HepG2 (cell line): ENCODE data around the gene RNASE11. TPM values are rescaled to one million over a fixed set of nuclear protein-coding genes. Genes with fewer than 3 reads are reported as not detected.

Experiments
- ATAC-seq: fragments of 200-7000 bp; cut with Tn5 transposase; 3 replicates; pipeline ENCODE4 v1.9.1; 2020; ENCODE audit warnings: mild to moderate bottlenecking, moderate library complexity
- BruUV-seq: library from RNA; stranded (reverse); fragments of 400-500 nt; replicated peaks from 2 replicates; lab custom pipeline; 2021; lab: Mats Ljungman, UMichigan
- CTCF ChIA-PET: fragments of 300-600 bp; formaldehyde crosslinking; extraction: SDS; loops from one replicate; lab custom pipeline; 2021; ENCODE audit warnings: low total read pairs, inconsistent platforms, low intra/inter-chr PET ratio; lab: Yijun Ruan, JAX
- POLR2A ChIA-PET: fragments of 350-600 bp; sonication (Branson Sonifier 250); formaldehyde crosslinking; loops from one replicate; lab custom pipeline; 2020; ENCODE audit warnings: antibody characterized with exemption, inconsistent platforms; lab: Yijun Ruan, JAX
- DNase-seq: peaks from one replicate; pipeline ENCODE4 v3.0.0-alpha.2; 2015; ENCODE audit warnings: low spot score
- FAIRE-seq: peaks from 3 replicates; lab custom pipeline; 2011; peaks lifted over from hg19 to GRCh38; lab: Jason Lieb, UNC
- H2AFZ ChIP-seq: one replicate; pipeline ENCODE4 v1.6.1; 2011; ENCODE audit warnings: low read length, inconsistent platforms
- H3K27ac ChIP-seq: fragments of 300-600 bp; 3 replicates; pipeline ENCODE4 v1.8.0; 2011; ENCODE audit warnings: mixed run types, mild to moderate bottlenecking, mixed read lengths, low read length, inconsistent platforms; ENCODE audit not compliant: insufficient read depth; ENCODE audit errors: extremely low read length
- H3K27me3 ChIP-seq, 2 experiments: fragments of 200-600 bp in 1 of 2; 2 replicates in 1 of 2; 3 replicates in 1 of 2; pipeline versions ENCODE4 v1.6.0 to v1.8.0; 2011; ENCODE audit warnings: low read length in 2 of 2, mild to moderate bottlenecking in 2 of 2, moderate library complexity in 2 of 2, inconsistent platforms in 1 of 2; ENCODE audit not compliant: insufficient read depth in 2 of 2, control insufficient read depth in 1 of 2
- H3K36me3 ChIP-seq, 2 experiments: fragments of 200-600 bp in 1 of 2; replicated peaks in 1 of 2; 2 replicates in 1 of 2; 3 replicates in 1 of 2; pipeline versions ENCODE4 v1.5.1 to v1.8.0; 2011; ENCODE audit warnings: low read length in 2 of 2, inconsistent platforms in 1 of 2; ENCODE audit not compliant: insufficient read depth in 2 of 2, control insufficient read depth in 1 of 2
- H3K4me1 ChIP-seq: 2 replicates; pipeline ENCODE4 v1.5.1; 2012; ENCODE audit warnings: low read length, inconsistent platforms; ENCODE audit not compliant: insufficient read depth
- H3K4me2 ChIP-seq: 2 replicates; pipeline ENCODE4 v1.6.0; 2011; ENCODE audit warnings: low read depth, low read length, inconsistent platforms
- H3K4me3 ChIP-seq, 3 experiments: fragments of 200-600 bp in 1 of 3; sonication (generic), shearing (Covaris generic) in 1 of 3; replicated peaks in 1 of 3; 2 replicates each; pipeline ENCODE4 v1.5.1; 2011 to 2016; ENCODE audit warnings: low read length in 3 of 3, inconsistent platforms in 2 of 3, low read depth in 2 of 3, mild to moderate bottlenecking in 2 of 3, control low read depth in 1 of 3, mixed read lengths in 1 of 3; ENCODE audit not compliant: insufficient read depth in 1 of 3
- H3K79me2 ChIP-seq: one replicate; pipeline ENCODE4 v1.6.1; 2011; ENCODE audit warnings: low read length, inconsistent platforms; ENCODE audit not compliant: insufficient read depth
- H3K9ac ChIP-seq: 2 replicates; pipeline ENCODE4 v1.6.0; 2011; ENCODE audit warnings: mild to moderate bottlenecking, low read depth, low read length, inconsistent platforms; ENCODE audit not compliant: insufficient read depth
- H3K9me3 ChIP-seq: 2 replicates; pipeline ENCODE4 v1.5.1; 2012; ENCODE audit warnings: mild to moderate bottlenecking, low read length
- H4K20me1 ChIP-seq: 2 replicates; pipeline ENCODE4 v1.6.0; 2011; ENCODE audit warnings: inconsistent platforms, mild to moderate bottlenecking, low read length, moderate library complexity; ENCODE audit not compliant: insufficient read depth
- GLI4 ChIP-seq: sonication (generic); formaldehyde crosslinking; IDR thresholded peaks from 2 replicates; pipeline ENCODE4 v1.5.1; 2020; ENCODE audit warnings: missing genetic modification reagents, mild to moderate bottlenecking, moderate library complexity, borderline replicate concordance
- GTF3A ChIP-seq: sonication (generic); formaldehyde crosslinking; conservative IDR thresholded peaks from 2 replicates; pipeline ENCODE4 v1.4.0; 2020; ENCODE audit warnings: mild to moderate bottlenecking, missing genetic modification reagents
- KLF16 ChIP-seq, 2 experiments: sonication (generic) in 1 of 2; formaldehyde crosslinking in 1 of 2; IDR thresholded peaks; 2 replicates each; pipeline versions ENCODE4 v1.6.1 to v1.8.0; 2016 to 2023; ENCODE audit warnings: missing genetic modification reagents in 2 of 2, missing compliant biosample characterization in 1 of 2
- MTA3 ChIP-seq: sonication (generic); formaldehyde crosslinking; IDR thresholded peaks from 2 replicates; pipeline ENCODE4 v1.4.0; 2020; ENCODE audit warnings: missing genetic modification reagents
- MTF1 ChIP-seq: sonication (generic); formaldehyde crosslinking; IDR thresholded peaks from 2 replicates; pipeline ENCODE4 v1.5.0; 2020; ENCODE audit warnings: missing genetic modification reagents
- NR2F1 ChIP-seq, 2 experiments: fragments of 450-650 bp in 1 of 2; formaldehyde crosslinking in 1 of 2; IDR thresholded peaks; 2 replicates each; pipeline versions ENCODE4 v1.5.0 to v1.6.1; 2016 to 2020; ENCODE audit warnings: mild to moderate bottlenecking in 1 of 2, missing compliant biosample characterization in 1 of 2, missing genetic modification reagents in 1 of 2, moderate library complexity in 1 of 2
- PPARG ChIP-seq: conservative IDR thresholded peaks from 2 replicates; pipeline ENCODE4 v1.6.1; 2016; ENCODE audit warnings: missing biosample characterization, missing genetic modification reagents
- REXO4 ChIP-seq: sonication (generic); formaldehyde crosslinking; IDR thresholded peaks from 2 replicates; pipeline ENCODE4 v1.8.0; 2022; ENCODE audit warnings: missing genetic modification reagents, mild to moderate bottlenecking, borderline replicate concordance
- SKI ChIP-seq: fragments of 450-650 bp; IDR thresholded peaks from one replicate; pipeline ENCODE4 v1.6.1; 2018; ENCODE audit warnings: mild to moderate bottlenecking; ENCODE audit not compliant: partially characterized antibody
- ZFAT ChIP-seq: sonication (generic); formaldehyde crosslinking; conservative IDR thresholded peaks from 2 replicates; pipeline ENCODE4 v1.8.1; 2023; ENCODE audit warnings: missing genetic modification reagents, inconsistent platforms
- ZKSCAN8 ChIP-seq: IDR thresholded peaks from 2 replicates; pipeline ENCODE4 v1.6.1; 2016; ENCODE audit warnings: borderline replicate concordance, missing genetic modification reagents, missing compliant biosample characterization
- ZNF180 ChIP-seq: sonication (generic); formaldehyde crosslinking; IDR thresholded peaks from 2 replicates; pipeline ENCODE4 v1.4.0; 2020; ENCODE audit warnings: low read depth, missing genetic modification reagents, borderline replicate concordance
- ZNF260 ChIP-seq: sonication (generic); formaldehyde crosslinking; IDR thresholded peaks from 2 replicates; pipeline ENCODE4 v1.4.0; 2020; ENCODE audit warnings: missing genetic modification reagents, low read depth, mild to moderate bottlenecking, borderline replicate concordance
- ZNF543 ChIP-seq: sonication (generic); formaldehyde crosslinking; IDR thresholded peaks from 2 replicates; pipeline ENCODE4 v1.4.0; 2020; ENCODE audit warnings: mild to moderate bottlenecking, missing genetic modification reagents
- ZSCAN31 ChIP-seq: sonication (generic); formaldehyde crosslinking; IDR thresholded peaks from 2 replicates; pipeline ENCODE4 v1.5.0; 2020; ENCODE audit warnings: low read depth, mild to moderate bottlenecking, missing genetic modification reagents
- WGBS: methylation state at CpG from one replicate; pipeline ENCODE4 v1.1.6; 2017; ENCODE audit warnings: low lambda C conversion rate; 5-methylcytosine and 5-hydroxymethylcytosine counted together
- in situ Hi-C: cut with HindIII; loops from 2 replicates; pipeline ENCODE4 v1.10.0; 2017; ENCODE audit warnings: low pct_unique_long_range_greater_than_20kb; ENCODE audit not compliant: extremely low pct_ligation_motif_present
- intact Hi-C: fragments of 100-400 bp; cut with micrococcal nuclease; formaldehyde crosslinking; loops from one replicate; pipeline ENCODE4 v1.10.0; 2022; ENCODE audit not compliant: unreplicated experiment
- polyA plus RNA-seq, 8 experiments: library from polyadenylated mRNA; depleted of rRNA in 3 of 8; stranded (reverse) in 7 of 8; unstranded in 1 of 8; fragments of >200 nt; fragmentation: Illumina TruSeq in 4 of 8; extraction: Trizol in 4 of 8; gene quantifications; 2 replicates each; pipeline versions ENCODE4 v1.2.1 to v1.2.3, GENCODE V29; 2011 to 2016; ENCODE audit warnings: low read depth in 4 of 8, missing spikeins in 1 of 8, mixed read lengths in 1 of 8; ENCODE audit not compliant: insufficient read depth in 1 of 8
- total RNA-seq, 5 experiments: library from RNA; depleted of rRNA; stranded (reverse); fragments of >200 nt; fragmentation: Illumina TruSeq; extraction: Trizol; gene quantifications; 2 replicates each; pipeline ENCODE4 v1.2.3, GENCODE V29; 2016; ENCODE audit warnings: low read depth in 1 of 5
- TF ChIP-seq, protein P1 (sequence below): sonication (generic); formaldehyde crosslinking; IDR thresholded peaks from 2 replicates; pipeline ENCODE4 v1.5.0; 2020; ENCODE audit warnings: mild to moderate bottlenecking, missing genetic modification reagents
- TF ChIP-seq, protein P2 (sequence below): sonication (generic); formaldehyde crosslinking; IDR thresholded peaks from 2 replicates; pipeline ENCODE4 v1.4.0; 2020; ENCODE audit warnings: missing genetic modification reagents
- TF ChIP-seq, protein P3 (sequence below): IDR thresholded peaks from 2 replicates; pipeline ENCODE4 v1.6.1; 2016; ENCODE audit warnings: missing compliant biosample characterization, missing genetic modification reagents, borderline replicate concordance

Gene RNASE11
- total and polyA plus RNA-seq, 2 of the 13 experiments (the other 11 are each of a cell fraction or from before 2014, with no cell fraction given): not detected

DNA sequence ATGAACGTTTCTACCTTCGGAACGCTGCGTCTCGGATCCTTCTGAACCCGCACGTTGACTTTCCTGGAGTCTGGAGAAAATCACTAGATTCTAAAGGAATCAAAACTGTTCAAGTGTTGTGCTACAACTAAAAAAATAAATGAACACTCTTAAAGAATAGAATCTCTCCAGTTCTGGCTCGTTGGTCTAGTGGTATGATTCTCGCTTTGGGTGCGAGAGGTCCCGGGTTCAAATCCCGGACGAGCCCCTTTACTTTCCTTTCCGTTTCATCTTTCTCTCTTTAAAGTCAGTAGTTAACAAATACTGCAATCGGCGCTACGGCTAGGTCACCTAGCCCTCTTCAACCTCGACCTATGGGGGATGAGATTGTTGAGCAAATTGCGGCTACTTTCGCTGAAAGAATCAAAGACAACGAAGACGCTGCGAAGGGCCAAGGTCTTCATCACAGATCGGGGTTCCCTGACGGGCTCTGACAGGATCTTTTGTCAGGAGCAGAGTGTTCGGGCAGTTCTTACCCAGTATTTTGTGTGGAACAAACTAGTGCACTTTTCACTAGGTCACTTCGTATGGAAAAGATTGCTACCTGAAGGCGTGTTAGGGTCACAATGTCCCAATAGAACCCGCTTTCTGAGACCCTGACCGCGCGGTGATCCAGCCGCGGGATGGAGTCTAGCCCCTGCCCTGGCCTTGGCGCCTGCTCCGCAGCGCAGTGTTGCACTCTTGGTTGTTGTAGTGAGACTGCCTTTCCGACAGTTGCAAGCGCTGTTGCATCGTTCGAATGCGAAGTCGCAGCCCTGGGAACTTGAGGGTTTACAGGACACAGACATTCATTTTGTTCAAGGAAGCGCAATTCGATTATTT, 45.3 kb upstream of the RNASE11 start:
- in situ Hi-C loops: loop anchor here (5.0 kb wide), 1 partner anchor 49 kb away; the partner anchor contains the start of gene RNASE4
- 19% methylated on average over 43 of the region's 45 CpGs for WGBS
- Histone ChIP-seq H3K4me2 (peak overlapping the region; percentile 78), H3K9ac (peak overlapping the region; percentile 48), H3K36me3 (no peaks in the 10 kb centered on the region), H3K4me3 (peak overlapping the region; percentile 69 to 78 (median 77)), H3K4me1 (peaks cover 32% of the 10 kb centered on the region), H3K27me3 (no peaks in the 10 kb centered on the region; a peak in 1 of 5 replicates), H4K20me1 (no peaks in the 10 kb centered on the region), H3K79me2 (no peaks in the 10 kb centered on the region), H3K9me3 (no peaks in the 10 kb centered on the region), H2AFZ (no peak overlapping the region), H3K27ac (peak overlapping the region; percentile 16)
- POLR2A ChIA-PET: interaction anchor here (0.6 to 3.3 kb wide), 7 partner anchors 19 to 290 kb away, joined by 3 to 99 read pairs (median 7); partner anchors contain the start of genes PARP2 and RNASE4
- intact Hi-C loops: loop anchor here (1.0 to 2.0 kb wide), 3 partner anchors 20 to 49 kb away; no protein-coding TSS in a partner anchor
- BruUV-seq: no TSS peak
- CTCF ChIA-PET: interaction anchor here (1.1 to 1.5 kb wide), 2 partner anchors 20 to 23 kb away, joined by 4 to 6 read pairs; no protein-coding TSS in a partner anchor
- FAIRE-seq (peak; percentile 93), ATAC-seq (peak; percentile 79), DNase-seq (peak; percentile 93)
- TF ChIP-seq SKI (no peak), REXO4 (CRISPR knock-in tag) (no peak), ZKSCAN8 (CRISPR knock-in tag) (no peak; the same call in 1 of the 2 replicates), ZFAT (CRISPR knock-in tag) (no peak), GTF3A (CRISPR knock-in tag) (no peak), ZNF543 (no peak), ZSCAN31 (CRISPR knock-in tag) (no peak), PPARG (CRISPR knock-in tag) (no peak; the same call in 1 of the 2 replicates), MTF1 (CRISPR knock-in tag) (no peak), KLF16 (CRISPR knock-in tag; IDR thresholded peaks at IDR 0.05) (peak in 1 of 2 experiments; percentile 72; a peak in 1 of 4 replicates), NR2F1 (CRISPR knock-in tag; IDR thresholded peaks at IDR 0.05) (peak in 1 of 2 experiments; percentile 37; a peak in 1 of 4 replicates), ZNF260 (CRISPR knock-in tag) (no peak), GLI4 (CRISPR knock-in tag) (no peak), MTA3 (CRISPR knock-in tag) (no peak), ZNF180 (CRISPR knock-in tag) (no peak)
- TF ChIP-seq, protein P1, sequence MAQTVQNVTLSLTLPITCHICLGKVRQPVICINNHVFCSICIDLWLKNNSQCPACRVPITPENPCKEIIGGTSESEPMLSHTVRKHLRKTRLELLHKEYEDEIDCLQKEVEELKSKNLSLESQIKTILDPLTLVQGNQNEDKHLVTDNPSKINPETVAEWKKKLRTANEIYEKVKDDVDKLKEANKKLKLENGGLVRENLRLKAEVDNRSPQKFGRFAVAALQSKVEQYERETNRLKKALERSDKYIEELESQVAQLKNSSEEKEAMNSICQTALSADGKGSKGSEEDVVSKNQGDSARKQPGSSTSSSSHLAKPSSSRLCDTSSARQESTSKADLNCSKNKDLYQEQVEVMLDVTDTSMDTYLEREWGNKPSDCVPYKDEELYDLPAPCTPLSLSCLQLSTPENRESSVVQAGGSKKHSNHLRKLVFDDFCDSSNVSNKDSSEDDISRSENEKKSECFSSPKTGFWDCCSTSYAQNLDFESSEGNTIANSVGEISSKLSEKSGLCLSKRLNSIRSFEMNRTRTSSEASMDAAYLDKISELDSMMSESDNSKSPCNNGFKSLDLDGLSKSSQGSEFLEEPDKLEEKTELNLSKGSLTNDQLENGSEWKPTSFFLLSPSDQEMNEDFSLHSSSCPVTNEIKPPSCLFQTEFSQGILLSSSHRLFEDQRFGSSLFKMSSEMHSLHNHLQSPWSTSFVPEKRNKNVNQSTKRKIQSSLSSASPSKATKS (CRISPR knock-in tag): no peak
- TF ChIP-seq, protein P2, sequence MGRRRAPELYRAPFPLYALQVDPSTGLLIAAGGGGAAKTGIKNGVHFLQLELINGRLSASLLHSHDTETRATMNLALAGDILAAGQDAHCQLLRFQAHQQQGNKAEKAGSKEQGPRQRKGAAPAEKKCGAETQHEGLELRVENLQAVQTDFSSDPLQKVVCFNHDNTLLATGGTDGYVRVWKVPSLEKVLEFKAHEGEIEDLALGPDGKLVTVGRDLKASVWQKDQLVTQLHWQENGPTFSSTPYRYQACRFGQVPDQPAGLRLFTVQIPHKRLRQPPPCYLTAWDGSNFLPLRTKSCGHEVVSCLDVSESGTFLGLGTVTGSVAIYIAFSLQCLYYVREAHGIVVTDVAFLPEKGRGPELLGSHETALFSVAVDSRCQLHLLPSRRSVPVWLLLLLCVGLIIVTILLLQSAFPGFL (CRISPR knock-in tag): no peak
- TF ChIP-seq, protein P3, sequence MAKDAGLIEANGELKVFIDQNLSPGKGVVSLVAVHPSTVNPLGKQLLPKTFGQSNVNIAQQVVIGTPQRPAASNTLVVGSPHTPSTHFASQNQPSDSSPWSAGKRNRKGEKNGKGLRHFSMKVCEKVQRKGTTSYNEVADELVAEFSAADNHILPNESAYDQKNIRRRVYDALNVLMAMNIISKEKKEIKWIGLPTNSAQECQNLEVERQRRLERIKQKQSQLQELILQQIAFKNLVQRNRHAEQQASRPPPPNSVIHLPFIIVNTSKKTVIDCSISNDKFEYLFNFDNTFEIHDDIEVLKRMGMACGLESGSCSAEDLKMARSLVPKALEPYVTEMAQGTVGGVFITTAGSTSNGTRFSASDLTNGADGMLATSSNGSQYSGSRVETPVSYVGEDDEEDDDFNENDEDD (CRISPR knock-in tag): no peak
